Right hindlimb (tissue), 1 donor: ENCODE measurements around the gene ASCC1.
"Not testable (repeated sequence)": the region's sequence is repeated elsewhere in the genome, so short reads cannot be mapped to it uniquely, and the experiment has no call there.

Experiments
- DNase-seq: peaks from one replicate; pipeline ENCODE4 v3.0.0-alpha.2; 2018

Gene ASCC1

GRCh38 chr10:72167118-72167517 is 49.0 kb downstream of the ASCC1 start:
- DNase-seq, result no peak

- DNase-seq, result no peak
Measured at GRCh38 chr10:72164617-72165016, 51.5 kb downstream of the ASCC1 start.

- no peak for DNase-seq
Measured at GRCh38 chr10:72162978-72163377, 53.1 kb downstream of the ASCC1 start.

GRCh38 chr10:72158176-72158575 is 57.9 kb downstream of the ASCC1 start:
- no peak for DNase-seq

GRCh38 chr10:72156223-72156622 is 59.9 kb downstream of the ASCC1 start:
- DNase-seq, result no peak

GRCh38 chr10:72152286-72152685 is 63.8 kb downstream of the ASCC1 start:
- DNase-seq, result no peak

- not testable (repeated sequence) for DNase-seq
Measured at GRCh38 chr10:72150746-72151478, 65.2 kb downstream of the ASCC1 start.

GRCh38 chr10:72147324-72147584 is 68.8 kb downstream of the ASCC1 start:
- not testable (repeated sequence) for DNase-seq

- no peak for DNase-seq
Measured at GRCh38 chr10:72146559-72147323, 69.3 kb downstream of the ASCC1 start.

- DNase-seq, result no peak
Measured at GRCh38 chr10:72146071-72146470, 70.0 kb downstream of the ASCC1 start.

- DNase-seq, result no peak
Measured at GRCh38 chr10:72145657-72146056, 70.4 kb downstream of the ASCC1 start.

- DNase-seq, result no peak
Measured at GRCh38 chr10:72140850-72141249, 75.2 kb downstream of the ASCC1 start.

GRCh38 chr10:72140174-72140573 is 75.9 kb downstream of the ASCC1 start:
- DNase-seq, result no peak

- DNase-seq, result no peak
Measured at GRCh38 chr10:72137583-72137982, 78.5 kb downstream of the ASCC1 start.

- not testable (repeated sequence) for DNase-seq
Measured at GRCh38 chr10:72136225-72136624, 79.9 kb downstream of the ASCC1 start.

- no peak for DNase-seq
Measured at GRCh38 chr10:72134785-72135767, 81.0 kb downstream of the ASCC1 start.

GRCh38 chr10:72133517-72133916 is 82.6 kb downstream of the ASCC1 start:
- DNase-seq, result no peak

- DNase-seq, result no peak
Measured at GRCh38 chr10:72132854-72133253, 83.2 kb downstream of the ASCC1 start.

GRCh38 chr10:72127571-72127970 is 88.5 kb downstream of the ASCC1 start:
- no peak for DNase-seq

GRCh38 chr10:72126872-72127232 is 89.2 kb downstream of the ASCC1 start:
- no peak for DNase-seq

GRCh38 chr10:72126184-72126871 is 89.7 kb downstream of the ASCC1 start:
- DNase-seq, result no peak

GRCh38 chr10:72124989-72125388 is 91.1 kb downstream of the ASCC1 start:
- no peak for DNase-seq

- no peak for DNase-seq
Measured at GRCh38 chr10:72124381-72124780, 91.7 kb downstream of the ASCC1 start.
